SK-N-SH (cell line): ENCODE results near the gene GAS6.
A peak's percentile ranks its signal among the peaks of the same experiment; 100 is the strongest.

Experiments
- CHD2 ChIP-seq: fragments of 150-350 bp; IDR thresholded peaks from 2 replicates; pipeline ENCODE4 v1.6.1; 2018; ENCODE audit warnings: low read length; ENCODE audit not compliant: partially characterized antibody
- CTCF ChIP-seq: fragments of 200-600 bp; sonication (generic); IDR thresholded peaks from 2 replicates; pipeline ENCODE4 v1.6.1; 2017; ENCODE audit warnings: antibody characterized with exemption, mild to moderate bottlenecking, moderate library complexity
- EZH2phosphoT487 ChIP-seq: fragments of 200-600 bp; sonication (generic); IDR thresholded peaks from 2 replicates; pipeline ENCODE4 v1.6.1; 2017; ENCODE audit warnings: low read depth, mixed run types, mild to moderate bottlenecking, antibody characterized with exemption, moderate library complexity, borderline replicate concordance
- FOXJ3 ChIP-seq: sonication (generic); formaldehyde crosslinking; IDR thresholded peaks from 2 replicates; pipeline ENCODE4 v1.5.1; 2020; ENCODE audit warnings: mild to moderate bottlenecking, missing genetic modification reagents
- GATA2 ChIP-seq: sonication (generic); formaldehyde crosslinking; IDR thresholded peaks from 2 replicates; pipeline ENCODE4 v1.5.0; 2020; ENCODE audit warnings: mild to moderate bottlenecking, missing genetic modification reagents
- JUND ChIP-seq: IDR thresholded peaks from 2 replicates; pipeline ENCODE4 v1.4.0; 2012
- MAX ChIP-seq: IDR thresholded peaks from 2 replicates; pipeline ENCODE4 v1.4.0; 2012; ENCODE audit warnings: low read depth
- MXI1 ChIP-seq: IDR thresholded peaks from 2 replicates; pipeline ENCODE4 v1.6.1; 2012; ENCODE audit warnings: mild to moderate bottlenecking, low read depth, low read length, improper control_type of control experiment
- POLR2AphosphoS5 ChIP-seq: IDR thresholded peaks from 2 replicates; pipeline ENCODE4 v1.6.1; 2012; ENCODE audit warnings: low read depth, low read length
- SMC3 ChIP-seq: IDR thresholded peaks from 2 replicates; pipeline ENCODE4 v1.6.1; 2012; ENCODE audit warnings: low read depth, low read length, improper control_type of control experiment
- TAF1 ChIP-seq: IDR thresholded peaks from 2 replicates; pipeline ENCODE4 v1.6.1; 2012; ENCODE audit warnings: low read depth, mild to moderate bottlenecking, low read length, moderate library complexity, borderline replicate concordance
- TEAD4 ChIP-seq: IDR thresholded peaks from 2 replicates; pipeline ENCODE4 v1.4.0; 2012; ENCODE audit warnings: mild to moderate bottlenecking, borderline replicate concordance; ENCODE audit not compliant: insufficient read depth
- ZBTB33 ChIP-seq: IDR thresholded peaks from 2 replicates; pipeline ENCODE4 v1.4.0; 2012; ENCODE audit warnings: low read depth, borderline replicate concordance

- TF ChIP-seq MXI1 (peak; percentile 69), SMC3 (peak; percentile 6; the same call in 1 of the 2 replicates), MAX (no peak; the same call in none of the 2 replicates), EZH2phosphoT487 (no peak), TAF1 (no peak), POLR2AphosphoS5 (no peak), CTCF (peak; percentile 19; the same call in 1 of the 2 replicates), TEAD4 (no peak), CHD2 (no peak), JUND (no peak), FOXJ3 (CRISPR knock-in tag) (no peak), ZBTB33 (no peak), GATA2 (CRISPR knock-in tag) (no peak)
These were observed 61.8 kb downstream of the GAS6 start for GRCh38 chr13:113802090-113802531.
